Activated T-cell treated with anti-CD3 and anti-CD28 coated beads, Interleukin-2, amount 50 U/mL, for 4 hours (primary cell): ENCODE results near the gene CAMSAP1. TPM values are rescaled to one million over a fixed set of nuclear protein-coding genes. Genes with fewer than 3 reads are reported as not detected.
"Not testable (repeated sequence)": the region's sequence is repeated elsewhere in the genome, so short reads cannot be mapped to it uniquely, and the experiment has no call there.

ENCODE experiments used
- ATAC-seq, 2 donors: fragments of 200-7000 bp; cut with Tn5 transposase; one replicate each; pipeline ENCODE4 v1.10.0; 2021
- DNase-seq: peaks from one replicate; pipeline ENCODE4 v3.0.0-alpha.2; 2020
- H3K27me3 Mint-ChIP-seq: one replicate; pipeline ENCODE4 v1.8.0; 2021; ENCODE audit warnings: low read depth, mixed read lengths
- H3K36me3 Mint-ChIP-seq: one replicate; pipeline ENCODE4 v1.8.0; 2022; ENCODE audit warnings: mixed read lengths; ENCODE audit not compliant: insufficient read depth
- H3K4me1 Mint-ChIP-seq: one replicate; pipeline ENCODE4 v1.8.0; 2021; ENCODE audit warnings: low read depth, mixed read lengths
- H3K4me3 Mint-ChIP-seq: one replicate; pipeline ENCODE4 v1.8.0; 2021; ENCODE audit warnings: mild to moderate bottlenecking, moderate library complexity, mixed read lengths
- H3K9me3 Mint-ChIP-seq: one replicate; pipeline ENCODE4 v1.8.0; 2021; ENCODE audit warnings: mixed read lengths
- total RNA-seq, 3 donors: library from RNA; stranded (reverse); gene quantifications; one replicate each; pipeline ENCODE4 v1.2.1, GENCODE V29; 2021

Gene CAMSAP1
- total RNA-seq, 3 donors from 2014 or later: 26.7 to 37.4 (median 29.2) TPM

DNA sequence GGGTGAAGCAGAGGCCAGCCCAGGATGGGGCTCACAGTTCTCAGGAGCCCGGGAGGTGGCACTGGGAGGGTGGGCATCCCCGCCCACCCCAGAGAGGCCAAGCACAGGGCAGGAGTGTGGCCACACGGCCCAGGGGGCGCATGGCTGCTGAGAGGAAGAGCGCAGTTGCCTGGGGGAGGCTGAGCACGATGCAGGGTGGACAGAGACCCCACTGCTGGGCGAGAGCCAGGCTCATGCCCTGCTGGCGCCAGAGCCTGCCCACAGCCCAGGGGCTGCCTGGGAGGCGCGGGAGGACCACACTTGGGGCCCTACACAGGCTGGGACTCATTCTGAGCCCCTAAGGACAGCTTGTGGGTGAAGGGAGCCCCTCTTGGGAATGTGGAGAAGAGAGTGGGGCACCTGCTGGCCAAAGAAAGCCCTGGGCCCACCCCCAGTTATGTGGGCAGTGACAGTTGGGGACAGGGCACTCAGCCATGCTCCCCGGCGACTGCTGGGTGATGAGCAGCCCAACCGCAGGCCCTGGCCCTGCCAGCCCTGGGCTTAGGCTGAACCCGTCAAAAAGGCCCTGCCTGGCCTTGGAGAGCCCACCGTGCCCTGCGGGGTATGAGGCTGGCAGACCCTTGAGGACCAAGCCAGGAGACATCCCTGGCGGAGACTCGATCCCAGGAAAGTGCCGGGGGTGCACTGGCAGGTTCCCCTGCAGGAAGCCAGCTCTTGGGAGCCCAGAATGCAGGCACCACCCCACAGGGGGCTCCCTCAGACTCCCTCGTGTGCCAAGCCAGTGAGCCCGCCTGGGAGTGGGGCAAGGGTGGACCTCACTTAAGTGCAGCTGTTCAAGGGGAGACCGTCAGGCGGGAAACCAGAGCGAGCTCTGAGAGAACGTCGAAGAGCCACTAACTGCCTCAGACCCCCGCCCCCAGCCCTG, 21.6 kb upstream of the CAMSAP1 start:
- H3K4me1 Mint-ChIP-seq: peaks cover 32% of the 10 kb centered on the region
- H3K36me3 Mint-ChIP-seq: peaks cover 18% of the 10 kb centered on the region
- H3K9me3 Mint-ChIP-seq: no peaks in the 10 kb centered on the region
- H3K4me3 Mint-ChIP-seq: no peak overlapping the region
- ATAC-seq: no peak
- no peaks in the 10 kb centered on the region for H3K27me3 Mint-ChIP-seq
- DNase-seq: no peak

DNA sequence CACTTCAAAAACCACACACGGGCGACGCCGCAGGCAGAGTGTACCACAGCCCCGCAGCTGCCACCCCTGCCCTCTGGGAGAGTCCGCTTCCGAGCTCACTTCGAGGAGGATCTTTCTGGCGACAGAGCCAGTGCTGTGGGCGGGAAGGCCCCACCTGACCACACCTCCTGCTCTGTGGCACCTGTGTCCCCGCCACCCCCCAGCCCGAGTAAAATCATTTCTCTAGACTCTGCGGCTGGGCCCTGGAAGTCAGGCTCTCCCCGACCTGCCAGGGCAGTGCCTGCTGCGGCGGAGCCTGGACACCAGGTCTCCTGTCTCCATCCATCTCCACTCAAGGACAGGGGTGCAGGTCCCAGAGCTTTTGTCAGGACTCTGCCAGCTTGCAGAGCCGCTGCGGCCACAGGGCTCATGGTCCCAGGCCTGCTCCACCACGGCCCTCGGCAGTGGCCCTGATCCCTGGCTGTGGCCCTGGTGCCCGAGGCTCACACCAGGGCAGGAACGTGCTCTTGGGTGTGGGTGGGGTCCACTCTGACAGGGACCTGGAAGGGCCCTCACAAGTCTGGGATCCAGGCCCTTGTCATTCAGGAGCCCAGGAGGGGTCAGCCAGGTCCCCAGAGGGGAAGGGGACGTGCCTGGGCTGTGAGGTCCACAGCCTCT, 20.9 kb upstream of the CAMSAP1 start:
- ATAC-seq (no peak), DNase-seq (no peak)
- no peaks in the 10 kb centered on the region for H3K27me3 Mint-ChIP-seq
- no peak overlapping the region for H3K4me3 Mint-ChIP-seq
- H3K9me3 Mint-ChIP-seq: no peaks in the 10 kb centered on the region
- peaks cover 18% of the 10 kb centered on the region for H3K36me3 Mint-ChIP-seq
- peaks cover 32% of the 10 kb centered on the region for H3K4me1 Mint-ChIP-seq

DNA sequence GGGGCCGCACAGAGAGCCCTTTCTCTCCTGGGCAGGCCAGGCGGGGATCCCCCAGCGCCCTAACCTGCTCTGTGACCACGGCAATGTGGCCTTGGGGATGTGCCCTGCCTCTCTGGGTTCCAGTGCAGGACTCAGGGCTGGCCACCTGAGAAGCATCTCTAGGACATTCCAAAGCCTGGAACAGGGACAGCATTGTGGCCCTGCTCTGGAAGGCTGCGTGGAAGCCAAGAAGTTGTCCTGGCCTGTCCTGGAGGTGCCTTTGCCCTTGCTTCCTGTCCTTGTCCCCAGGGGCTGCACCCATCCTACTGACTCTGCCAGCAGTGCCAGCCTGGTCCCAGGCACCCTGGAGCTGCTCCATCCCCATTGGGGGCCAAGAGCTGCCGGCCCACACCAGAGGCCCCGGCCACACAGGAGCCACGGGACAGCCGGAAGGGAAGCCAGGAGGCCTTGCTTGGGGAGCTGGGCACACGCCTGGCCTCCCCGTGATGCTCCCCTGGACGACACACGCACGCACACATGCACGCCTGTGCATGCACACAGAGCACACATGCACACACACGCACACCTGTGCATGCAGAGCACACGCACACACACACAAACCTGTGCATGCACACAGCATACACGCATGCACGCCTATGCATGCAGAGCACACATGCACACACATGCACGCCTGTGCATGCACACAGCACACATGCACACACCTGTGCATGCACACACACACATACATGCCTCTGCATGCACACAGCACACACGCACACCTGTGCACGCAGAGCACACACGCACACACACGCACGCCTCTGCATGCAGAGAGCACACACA, 20.1 kb upstream of the CAMSAP1 start:
- H3K9me3 Mint-ChIP-seq: no peaks in the 10 kb centered on the region
- H3K36me3 Mint-ChIP-seq: peaks cover 14% of the 10 kb centered on the region
- no peak for DNase-seq
- no peak for ATAC-seq
- H3K4me1 Mint-ChIP-seq: peaks cover 32% of the 10 kb centered on the region
- H3K4me3 Mint-ChIP-seq: no peak overlapping the region
- no peaks in the 10 kb centered on the region for H3K27me3 Mint-ChIP-seq

DNA sequence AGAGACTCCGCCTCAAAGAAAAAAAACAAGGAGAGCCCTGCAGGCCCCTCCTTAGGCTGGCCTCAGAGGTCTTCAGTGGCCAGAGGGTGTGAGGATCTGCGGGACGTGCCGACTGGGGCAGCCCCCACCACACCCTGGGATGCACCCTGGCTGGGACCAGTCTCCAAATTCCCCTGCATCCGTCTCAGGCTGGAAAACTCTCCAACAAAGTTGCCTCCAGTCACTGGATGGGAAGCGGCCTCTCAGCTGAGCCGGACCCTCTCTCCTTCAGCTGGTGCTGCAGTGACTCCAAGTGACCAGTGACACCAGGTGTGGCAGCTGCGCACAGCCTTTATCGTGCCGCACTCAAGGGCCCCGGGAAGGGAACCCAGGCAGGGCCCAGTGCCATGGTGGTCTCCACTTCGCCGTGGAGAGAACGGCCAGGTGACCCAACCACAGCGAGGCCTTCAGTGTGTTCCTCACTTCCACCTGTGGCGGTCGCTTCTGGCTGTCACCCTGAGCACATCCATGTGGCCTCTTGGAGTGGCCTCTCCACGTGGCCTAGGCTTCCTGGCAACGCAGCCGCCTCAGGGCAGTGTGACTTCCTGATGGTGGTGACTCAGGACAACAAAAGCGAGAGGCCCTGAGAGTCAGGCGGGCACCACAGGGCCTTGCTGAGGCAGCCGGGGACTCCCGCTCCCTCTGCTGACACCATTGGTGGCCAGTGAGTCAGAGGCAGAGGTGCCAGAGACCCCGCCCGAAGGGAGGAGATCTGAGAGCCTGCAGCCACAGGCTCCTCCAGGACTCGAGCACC, 19.3 kb upstream of the CAMSAP1 start:
- Mint-ChIP-seq H3K36me3 (peaks cover 11% of the 10 kb centered on the region), H3K4me3 (no peak overlapping the region), H3K27me3 (no peaks in the 10 kb centered on the region), H3K4me1 (peaks cover 32% of the 10 kb centered on the region), H3K9me3 (no peaks in the 10 kb centered on the region)
- peak; percentile 18 for DNase-seq
- ATAC-seq: peak; percentile 86 to 87

DNA sequence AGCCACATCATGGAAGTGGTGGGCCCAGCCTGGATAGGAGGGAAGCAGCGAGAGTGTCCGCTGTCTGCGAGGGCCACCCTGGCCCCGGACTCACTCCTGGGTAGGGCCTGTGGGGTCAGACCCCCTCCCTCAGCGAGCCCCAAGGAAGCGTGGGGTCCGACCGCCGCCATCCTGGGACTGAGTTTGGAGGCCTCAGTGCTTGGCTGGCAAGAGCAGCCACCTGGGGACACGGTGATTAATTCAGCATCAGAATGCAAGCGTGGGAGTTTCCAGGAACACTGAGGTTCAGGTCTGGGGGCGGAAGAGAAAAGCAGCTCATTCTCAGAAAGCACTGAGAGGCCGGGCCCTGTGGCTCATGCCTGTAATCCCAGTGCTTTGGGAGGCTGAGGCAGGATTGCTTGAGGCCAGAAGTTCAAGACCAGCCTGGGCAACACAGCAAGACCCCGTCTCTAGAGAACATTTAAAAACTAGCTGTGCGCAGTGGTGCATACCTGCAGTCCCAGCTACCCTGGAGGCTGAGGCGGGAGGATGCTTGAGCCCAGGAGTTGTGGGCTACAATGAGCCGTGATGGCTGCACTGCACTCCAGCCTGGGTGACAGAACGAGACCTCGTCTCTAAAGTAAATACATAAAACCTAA, 18.3 kb upstream of the CAMSAP1 start:
- Mint-ChIP-seq H3K4me1 (peaks cover 32% of the 10 kb centered on the region), H3K9me3 (no peaks in the 10 kb centered on the region), H3K36me3 (peaks cover 4% of the 10 kb centered on the region), H3K4me3 (peak overlapping the region; percentile 49), H3K27me3 (no peaks in the 10 kb centered on the region)
- DNase-seq (peak; percentile 40), ATAC-seq (peak; percentile 62 to 67)

DNA sequence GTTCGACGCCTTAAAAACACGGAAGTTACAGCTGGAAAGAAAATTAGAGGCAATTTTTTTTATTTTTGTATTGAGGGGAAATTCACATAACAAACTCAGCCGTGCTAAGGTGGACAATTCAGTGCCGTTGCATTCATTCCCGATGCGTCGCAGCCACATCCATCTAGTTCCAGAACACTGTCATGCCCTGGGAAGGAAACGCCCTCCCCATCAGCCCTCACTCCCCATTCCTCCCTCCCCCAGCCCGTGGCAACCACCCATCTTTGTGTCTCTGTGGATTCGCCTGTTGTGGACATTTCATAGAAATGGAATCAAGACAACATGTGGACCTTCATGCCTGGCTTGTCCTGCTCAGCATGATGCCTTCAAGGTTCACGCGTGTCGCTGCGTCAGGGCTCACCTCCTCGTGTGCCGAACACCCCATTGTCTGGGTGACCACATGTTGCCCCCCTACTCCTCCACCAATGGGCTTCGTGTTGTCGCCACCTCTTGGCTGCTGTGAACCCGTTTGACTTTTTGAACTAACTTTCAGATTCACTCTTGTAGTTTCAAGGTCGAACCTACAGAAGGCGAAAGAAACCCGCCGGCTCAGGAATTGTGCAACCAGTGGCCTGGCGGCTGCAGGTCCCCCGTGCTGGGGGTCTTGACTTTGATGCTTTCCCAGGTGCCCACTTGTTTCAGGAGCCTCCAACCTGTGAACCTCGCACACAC, 17.4 kb upstream of the CAMSAP1 start:
- Mint-ChIP-seq H3K9me3 (no peaks in the 10 kb centered on the region), H3K4me1 (peaks cover 32% of the 10 kb centered on the region), H3K36me3 (no peaks in the 10 kb centered on the region), H3K4me3 (peak overlapping the region; percentile 49), H3K27me3 (no peaks in the 10 kb centered on the region)
- DNase-seq (no peak), ATAC-seq (peak in 1 of 2 donors; percentile 7)

DNA sequence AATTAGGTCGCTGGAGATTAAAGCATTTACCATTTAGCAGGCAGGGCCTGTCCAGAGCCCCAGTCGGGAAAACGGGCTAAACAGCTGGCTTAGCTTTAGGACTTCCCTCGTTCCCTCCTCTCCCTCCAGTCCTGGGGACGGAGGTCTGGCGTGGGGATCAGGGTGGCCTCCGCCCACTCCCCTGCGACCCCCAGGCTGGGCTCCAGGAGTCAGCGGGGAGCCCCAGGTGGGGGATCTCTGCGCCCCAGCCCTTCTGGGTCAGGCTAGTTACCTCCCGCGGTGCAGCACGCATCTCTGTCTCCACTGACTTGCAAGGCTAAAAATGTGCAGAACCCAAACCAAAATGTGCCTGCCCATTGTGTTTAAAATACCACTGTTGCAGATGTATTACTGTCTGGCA, 16.2 kb upstream of the CAMSAP1 start:
- Mint-ChIP-seq H3K36me3 (no peaks in the 10 kb centered on the region), H3K4me1 (peaks cover 32% of the 10 kb centered on the region)
- no peak for DNase-seq

DNA sequence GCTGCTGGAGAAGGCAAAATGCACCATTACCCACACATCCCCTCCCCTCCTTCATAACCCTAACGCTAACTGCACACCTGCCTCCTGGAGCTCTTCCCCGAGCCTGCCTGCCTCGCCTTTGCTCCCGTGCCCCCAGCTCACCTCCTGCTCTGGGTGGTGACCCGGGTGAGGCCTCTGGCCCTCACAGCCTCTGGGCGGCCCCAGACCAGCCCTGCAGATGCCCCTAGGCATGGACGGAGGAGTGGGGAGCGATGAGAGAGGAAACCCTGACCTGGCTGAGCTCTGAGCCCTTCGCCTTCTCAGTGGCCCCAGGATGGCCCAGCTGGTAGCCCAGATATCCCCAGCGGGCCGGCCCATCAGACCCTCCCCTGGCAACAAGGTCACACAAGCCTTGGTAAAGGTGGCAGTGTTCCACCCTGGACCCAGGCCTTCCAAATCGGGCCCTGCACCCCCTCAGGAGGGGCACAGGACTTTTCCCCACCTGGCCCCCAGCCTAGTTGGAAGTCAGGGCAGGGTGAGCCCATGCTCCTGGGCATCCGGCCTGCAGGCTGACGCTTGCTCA, 14.5 kb upstream of the CAMSAP1 start:
- no peaks in the 10 kb centered on the region for H3K36me3 Mint-ChIP-seq
- no peaks in the 10 kb centered on the region for H3K27me3 Mint-ChIP-seq
- DNase-seq: no peak
- ATAC-seq: no peak
- H3K9me3 Mint-ChIP-seq: peaks cover 16% of the 10 kb centered on the region
- no peak overlapping the region for H3K4me3 Mint-ChIP-seq
- H3K4me1 Mint-ChIP-seq: peaks cover 25% of the 10 kb centered on the region

More for the DNA sequence above, 16.2 kb upstream of the CAMSAP1 start:
- no peak for ATAC-seq
- Mint-ChIP-seq H3K27me3 (no peaks in the 10 kb centered on the region), H3K9me3 (peaks cover 8% of the 10 kb centered on the region), H3K4me3 (no peak overlapping the region)

DNA sequence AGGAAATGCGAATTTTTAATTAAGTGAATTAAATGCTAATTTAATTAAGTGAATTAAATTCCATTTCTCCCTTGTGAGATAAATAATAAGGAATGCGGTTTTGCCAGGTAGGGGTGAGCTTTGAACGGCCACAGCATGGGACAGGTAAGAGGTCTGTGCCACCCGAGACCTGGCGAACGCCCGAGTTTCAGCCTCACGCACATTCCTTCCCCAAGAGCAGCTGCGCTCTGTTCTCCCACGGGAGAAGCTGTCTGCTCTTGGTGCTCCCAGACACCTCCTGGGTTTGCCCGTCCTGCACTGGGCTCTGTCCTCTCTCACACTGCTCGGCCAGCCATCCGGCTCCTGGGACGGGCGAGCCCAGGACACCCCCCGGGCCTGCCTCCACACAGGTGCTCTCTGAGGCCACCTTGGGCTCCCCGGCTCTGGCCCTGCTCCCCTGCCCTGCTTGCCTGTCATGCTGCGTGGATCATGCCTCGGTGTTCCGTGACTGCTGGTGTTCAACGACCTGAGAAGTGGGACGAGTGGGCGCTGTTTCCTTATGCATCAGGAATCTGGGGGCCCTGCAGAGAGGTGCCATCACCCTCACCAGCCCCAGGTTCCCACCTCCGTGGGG, 13.7 kb upstream of the CAMSAP1 start:
- peaks cover 20% of the 10 kb centered on the region for H3K4me1 Mint-ChIP-seq
- H3K4me3 Mint-ChIP-seq: no peak overlapping the region
- no peak for DNase-seq
- H3K9me3 Mint-ChIP-seq: peaks cover 22% of the 10 kb centered on the region
- no peak for ATAC-seq
- H3K36me3 Mint-ChIP-seq: peaks cover 4% of the 10 kb centered on the region
- no peaks in the 10 kb centered on the region for H3K27me3 Mint-ChIP-seq

DNA sequence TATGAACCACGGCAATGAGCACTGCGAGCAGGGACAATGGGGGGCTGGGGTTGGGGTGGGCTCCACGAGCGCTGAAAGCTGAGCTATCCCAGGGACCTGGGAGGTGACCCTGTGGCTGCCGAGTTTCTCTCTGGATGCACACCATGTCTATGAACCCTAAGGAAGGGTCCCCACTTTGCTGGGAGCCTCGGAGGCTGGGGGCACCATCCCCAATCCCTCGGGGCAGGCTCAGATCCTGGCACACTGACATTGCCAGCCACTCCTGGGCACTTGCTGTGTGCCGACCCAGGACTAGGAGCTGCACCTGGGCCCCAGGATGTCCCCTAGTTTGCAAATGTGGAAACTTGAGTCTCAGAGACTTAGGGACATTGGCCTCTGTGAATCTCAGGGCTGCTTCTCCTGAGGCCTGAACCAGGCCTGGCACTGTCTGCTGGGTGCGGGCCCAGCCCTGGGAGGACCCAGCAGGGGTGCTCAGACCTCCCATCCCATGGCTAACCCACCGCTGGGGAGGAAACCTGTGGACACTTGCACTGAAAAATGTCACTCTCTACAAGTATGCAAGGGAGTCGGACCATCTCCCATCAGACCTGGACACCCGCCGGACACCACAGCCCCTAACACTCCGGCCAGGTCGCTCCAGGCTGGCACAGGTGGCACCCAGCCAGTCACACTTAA, 13.0 kb upstream of the CAMSAP1 start:
- no peaks in the 10 kb centered on the region for H3K27me3 Mint-ChIP-seq
- H3K4me1 Mint-ChIP-seq: peaks cover 13% of the 10 kb centered on the region
- DNase-seq: no peak
- peaks cover 11% of the 10 kb centered on the region for H3K36me3 Mint-ChIP-seq
- H3K9me3 Mint-ChIP-seq: peaks cover 27% of the 10 kb centered on the region
- H3K4me3 Mint-ChIP-seq: no peak overlapping the region
- no peak for ATAC-seq

DNA sequence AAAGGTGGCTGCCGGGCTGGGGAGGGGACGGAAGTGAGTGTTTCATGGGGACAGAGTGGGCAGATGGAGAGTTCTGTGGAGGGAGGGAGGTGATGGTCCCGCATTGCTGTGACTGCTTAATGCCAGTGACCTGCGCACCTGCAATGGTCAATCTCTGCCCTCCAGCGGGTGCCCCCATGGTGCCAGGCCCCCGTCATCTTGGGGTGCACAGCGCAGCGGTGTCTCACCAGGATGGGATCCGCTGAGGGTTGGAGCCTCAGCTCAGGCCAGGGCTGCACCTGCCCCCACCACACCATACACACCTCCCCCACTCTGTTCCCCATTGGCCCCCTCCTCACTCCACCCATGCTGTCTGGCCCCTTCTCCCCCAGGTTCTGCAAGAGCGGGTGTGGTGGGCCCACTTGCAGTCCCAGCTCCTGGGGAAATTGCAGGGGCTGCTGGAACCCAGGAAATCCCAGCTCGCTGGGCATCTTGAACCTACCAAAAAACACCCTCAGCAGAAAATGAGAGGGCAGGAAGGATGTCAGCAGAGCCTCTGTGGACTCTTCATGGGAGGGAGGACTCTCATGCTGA, 12.1 kb upstream of the CAMSAP1 start:
- peaks cover 3% of the 10 kb centered on the region for H3K4me1 Mint-ChIP-seq
- H3K9me3 Mint-ChIP-seq: peaks cover 35% of the 10 kb centered on the region
- no peaks in the 10 kb centered on the region for H3K27me3 Mint-ChIP-seq
- peaks cover 20% of the 10 kb centered on the region for H3K36me3 Mint-ChIP-seq
- H3K4me3 Mint-ChIP-seq: no peak overlapping the region
- DNase-seq: no peak
- ATAC-seq: no peak

DNA sequence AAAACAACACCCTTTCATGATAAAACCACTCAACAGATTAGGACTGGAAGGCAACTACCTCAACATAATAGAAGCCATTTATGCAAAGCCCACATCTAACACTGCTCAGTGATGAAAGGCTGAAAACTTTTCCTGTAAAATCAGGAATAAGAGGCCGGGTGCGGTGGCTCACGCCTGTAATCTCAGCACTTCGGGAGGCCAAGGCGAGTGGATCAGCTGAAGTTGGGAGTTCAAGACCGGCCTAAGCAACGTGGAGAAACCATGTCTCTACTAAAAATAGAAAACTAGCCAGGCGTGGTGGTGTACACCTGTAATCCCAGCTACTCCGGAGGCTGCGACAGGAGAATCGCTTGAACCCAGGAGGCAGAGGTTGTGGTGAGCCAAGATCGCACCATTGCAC, 8.9 kb upstream of the CAMSAP1 start:
- H3K9me3 Mint-ChIP-seq: peaks cover 45% of the 10 kb centered on the region

More for the DNA sequence above, 8.9 kb upstream of the CAMSAP1 start:
- not testable (repeated sequence) for H3K4me3 Mint-ChIP-seq, H3K27me3 Mint-ChIP-seq, DNase-seq, ATAC-seq, H3K4me1 Mint-ChIP-seq
- H3K36me3 Mint-ChIP-seq: peaks cover 36% of the 10 kb centered on the region
